MM.1S (cell line): ENCODE data around the gene PROKR2.

Experiments used
- EZH2 ChIP-seq: fragments of 300-600 bp; sonication (generic); optimal IDR thresholded peaks from 2 replicates; pipeline ENCODE3; 2017; ENCODE audit warnings: low read depth, mild to moderate bottlenecking, antibody characterized with exemption, low read length, mixed read lengths
- EZH2phosphoT487 ChIP-seq: fragments of 300-600 bp; sonication (generic); IDR thresholded peaks from 2 replicates; pipeline ENCODE4 v1.6.1; 2018; ENCODE audit warnings: antibody characterized with exemption, low read length
- TF ChIP-seq, protein P1 (sequence below): fragments of 300-600 bp; sonication (generic); IDR thresholded peaks from 2 replicates; pipeline ENCODE4 v1.5.1; 2016; ENCODE audit warnings: antibody characterized with exemption, low read length, mixed read lengths

DNA sequence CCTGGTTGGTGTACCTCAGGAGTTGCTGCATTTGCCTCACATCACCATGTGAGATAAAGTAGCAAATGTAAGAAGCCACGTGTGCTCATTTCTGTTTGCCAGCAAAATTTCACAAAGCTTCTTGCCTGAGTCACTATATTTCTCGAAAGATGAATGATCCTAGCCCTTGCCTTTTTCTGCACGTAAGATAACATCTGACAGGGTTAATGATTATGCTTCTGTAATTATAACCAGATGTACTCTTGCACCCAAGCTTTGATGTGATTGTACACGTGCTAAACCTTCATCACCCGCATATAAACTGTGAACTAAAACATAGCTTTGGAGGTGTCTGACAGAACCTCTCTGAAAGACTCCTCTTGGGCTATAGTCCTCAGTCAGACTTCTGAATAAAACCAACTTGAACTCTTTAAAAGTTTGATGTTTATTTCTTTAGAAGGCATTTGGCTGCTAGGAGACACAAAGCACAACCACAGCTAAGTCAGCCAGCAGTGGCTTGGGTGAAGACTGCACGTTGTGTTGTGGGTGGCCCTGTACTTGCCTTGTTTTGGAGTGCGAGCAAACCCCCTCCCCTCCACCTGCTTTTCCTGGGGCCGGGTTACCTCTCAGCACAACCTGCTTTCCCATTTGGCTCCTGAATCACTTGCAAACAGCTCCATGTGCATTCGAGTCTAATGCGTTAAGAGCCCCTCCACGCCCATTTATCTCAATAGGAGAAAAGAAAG is 19.3 kb downstream of the PROKR2 start:
- TF ChIP-seq, protein P1, sequence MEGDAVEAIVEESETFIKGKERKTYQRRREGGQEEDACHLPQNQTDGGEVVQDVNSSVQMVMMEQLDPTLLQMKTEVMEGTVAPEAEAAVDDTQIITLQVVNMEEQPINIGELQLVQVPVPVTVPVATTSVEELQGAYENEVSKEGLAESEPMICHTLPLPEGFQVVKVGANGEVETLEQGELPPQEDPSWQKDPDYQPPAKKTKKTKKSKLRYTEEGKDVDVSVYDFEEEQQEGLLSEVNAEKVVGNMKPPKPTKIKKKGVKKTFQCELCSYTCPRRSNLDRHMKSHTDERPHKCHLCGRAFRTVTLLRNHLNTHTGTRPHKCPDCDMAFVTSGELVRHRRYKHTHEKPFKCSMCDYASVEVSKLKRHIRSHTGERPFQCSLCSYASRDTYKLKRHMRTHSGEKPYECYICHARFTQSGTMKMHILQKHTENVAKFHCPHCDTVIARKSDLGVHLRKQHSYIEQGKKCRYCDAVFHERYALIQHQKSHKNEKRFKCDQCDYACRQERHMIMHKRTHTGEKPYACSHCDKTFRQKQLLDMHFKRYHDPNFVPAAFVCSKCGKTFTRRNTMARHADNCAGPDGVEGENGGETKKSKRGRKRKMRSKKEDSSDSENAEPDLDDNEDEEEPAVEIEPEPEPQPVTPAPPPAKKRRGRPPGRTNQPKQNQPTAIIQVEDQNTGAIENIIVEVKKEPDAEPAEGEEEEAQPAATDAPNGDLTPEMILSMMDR: no peak
- no peak for TF ChIP-seq EZH2
- TF ChIP-seq EZH2phosphoT487: no peak
